Stimulated activated CD4-positive, alpha-beta T cell treated with anti-CD3 and anti-CD28 coated beads, Interleukin-15, amount 100 ng/mL, for 48 hours (primary cell): ENCODE results near the gene JAK2.
"Not testable (repeated sequence)": the region's sequence is repeated elsewhere in the genome, so short reads cannot be mapped to it uniquely, and the experiment has no call there.

Experiments used
- DNase-seq, 2 donors: peaks; one replicate each; pipeline ENCODE4 v3.0.0-alpha.2; 2020; ENCODE audit warnings: low read depth in 2 of 2

The JAK2 gene

DNA sequence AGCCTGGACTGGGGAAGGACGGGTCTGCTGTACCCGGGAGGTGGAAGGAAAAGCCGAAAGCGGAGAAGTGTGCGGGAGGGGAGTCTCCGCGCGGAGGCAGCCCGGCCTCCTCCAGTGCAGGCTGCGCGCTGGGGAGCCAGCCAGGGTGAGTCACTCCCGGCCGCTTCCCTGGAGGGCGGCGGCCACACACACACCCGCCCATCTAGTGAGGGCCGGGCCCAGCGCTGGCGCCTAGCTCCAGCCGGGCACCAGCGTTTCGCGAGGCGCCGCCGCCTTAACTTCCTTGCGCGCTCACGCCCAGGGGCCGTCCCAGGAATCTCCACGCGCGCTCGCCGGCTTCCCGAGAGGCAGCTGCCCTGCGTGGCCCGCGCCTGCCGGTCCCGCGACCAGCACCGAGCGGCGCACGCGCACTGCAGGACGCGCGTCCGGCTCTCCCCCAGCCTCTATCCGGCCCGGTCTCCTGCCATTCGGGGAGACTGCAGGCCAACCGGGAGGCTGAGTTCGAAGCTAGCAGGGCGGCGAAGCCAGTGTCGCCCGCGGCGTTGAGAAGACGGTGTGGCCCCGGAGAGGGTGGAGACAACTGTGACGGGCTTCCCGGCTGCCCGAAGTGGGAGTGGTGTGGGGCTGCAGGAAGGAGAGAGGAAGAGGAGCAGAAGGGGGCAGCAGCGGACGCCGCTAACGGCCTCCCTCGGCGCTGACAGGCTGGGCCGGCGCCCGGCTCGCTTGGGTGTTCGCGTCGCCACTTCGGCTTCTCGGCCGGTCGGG is at the start of gene JAK2:
Gene JAK2 (plus strand): TSS at position 652 of the 765 bp plus-strand sequence. CDS start 36,716 bp downstream, outside the sequence.
- peak; percentile 79 to 82 for DNase-seq

DNA sequence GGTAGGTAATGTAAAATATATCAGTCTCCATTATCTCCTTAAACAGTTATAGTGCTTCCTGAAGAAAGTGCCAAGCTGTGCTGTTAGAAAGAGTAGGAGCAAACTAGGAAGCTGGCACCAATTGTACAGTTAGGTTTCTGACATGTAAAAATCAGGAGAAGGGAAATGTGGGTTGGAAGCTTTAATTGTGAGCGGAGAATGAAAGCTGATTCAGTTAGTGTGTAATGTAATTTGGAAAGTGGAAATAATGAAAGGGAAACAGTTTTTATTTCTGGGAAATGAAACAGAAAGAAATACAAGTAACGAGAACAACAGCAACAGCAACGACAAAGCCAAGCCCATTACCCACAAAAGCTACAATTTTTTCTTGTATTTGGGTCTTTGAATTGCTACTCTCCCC is 48.8 kb upstream of the JAK2 start:
- no peak for DNase-seq

DNA sequence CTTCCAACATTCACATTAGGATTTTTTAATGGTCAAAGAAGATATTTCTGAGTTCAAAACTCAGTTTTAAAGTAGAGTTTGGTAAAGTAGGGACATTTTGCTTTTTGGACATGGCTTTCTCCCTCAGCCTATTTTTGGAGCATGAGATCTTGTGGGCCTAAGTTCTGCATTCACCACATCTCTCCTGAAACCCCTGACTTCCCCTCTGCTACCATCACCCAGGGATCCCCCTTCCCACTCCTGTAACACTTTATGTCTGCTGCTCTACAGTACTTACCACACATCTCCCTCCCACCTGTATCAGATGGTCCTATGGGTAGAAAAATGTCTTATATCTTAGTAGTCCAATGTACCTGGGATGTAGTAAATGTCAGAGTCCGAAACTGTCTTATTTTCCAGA is 48.2 kb upstream of the JAK2 start:
- DNase-seq = no peak

DNA sequence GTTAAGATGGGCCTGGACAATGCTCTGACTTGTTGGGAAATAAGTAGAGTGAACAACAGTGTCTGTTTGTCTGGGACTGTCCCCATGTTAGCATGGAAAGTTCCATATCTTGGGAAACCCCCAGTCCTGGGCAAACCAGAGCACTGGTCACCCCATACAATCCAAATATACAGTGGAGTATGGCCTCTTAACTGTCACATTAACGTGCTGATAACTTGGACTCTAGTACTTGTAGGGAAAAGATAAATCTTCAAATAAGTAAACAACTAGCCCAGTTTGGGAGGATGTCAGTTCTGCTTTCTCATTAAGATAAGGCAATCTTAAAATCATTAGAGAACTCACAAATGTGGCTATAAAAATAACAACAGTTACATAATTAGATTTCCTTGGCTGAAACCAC is 47.6 kb upstream of the JAK2 start:
- no peak for DNase-seq

- no peak for DNase-seq
Measured at GRCh38 chr9:4938496-4938895, 46.6 kb upstream of the JAK2 start.

DNA sequence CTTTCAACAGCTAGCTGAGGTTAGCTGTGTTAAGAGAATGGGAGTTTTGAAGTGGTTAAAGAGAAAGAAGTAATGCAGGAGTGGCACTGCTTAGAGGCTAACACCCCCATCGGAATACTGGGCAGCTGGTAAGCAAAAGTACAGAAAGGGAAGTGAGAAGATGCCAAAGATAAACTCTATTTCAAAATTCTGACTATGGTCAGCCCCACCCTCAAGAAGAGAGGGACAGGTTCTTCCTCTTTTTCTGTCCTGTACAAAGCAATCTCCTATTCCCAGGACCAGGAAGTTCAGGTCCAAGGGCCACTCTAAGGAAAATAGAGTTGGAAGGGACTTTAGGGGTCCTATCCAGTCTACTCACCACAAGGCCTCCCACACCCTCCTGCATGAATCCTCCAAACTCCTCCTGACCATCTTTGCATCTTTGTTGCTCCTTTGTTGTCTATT is 45.9 kb upstream of the JAK2 start:
- DNase-seq = no peak

DNA sequence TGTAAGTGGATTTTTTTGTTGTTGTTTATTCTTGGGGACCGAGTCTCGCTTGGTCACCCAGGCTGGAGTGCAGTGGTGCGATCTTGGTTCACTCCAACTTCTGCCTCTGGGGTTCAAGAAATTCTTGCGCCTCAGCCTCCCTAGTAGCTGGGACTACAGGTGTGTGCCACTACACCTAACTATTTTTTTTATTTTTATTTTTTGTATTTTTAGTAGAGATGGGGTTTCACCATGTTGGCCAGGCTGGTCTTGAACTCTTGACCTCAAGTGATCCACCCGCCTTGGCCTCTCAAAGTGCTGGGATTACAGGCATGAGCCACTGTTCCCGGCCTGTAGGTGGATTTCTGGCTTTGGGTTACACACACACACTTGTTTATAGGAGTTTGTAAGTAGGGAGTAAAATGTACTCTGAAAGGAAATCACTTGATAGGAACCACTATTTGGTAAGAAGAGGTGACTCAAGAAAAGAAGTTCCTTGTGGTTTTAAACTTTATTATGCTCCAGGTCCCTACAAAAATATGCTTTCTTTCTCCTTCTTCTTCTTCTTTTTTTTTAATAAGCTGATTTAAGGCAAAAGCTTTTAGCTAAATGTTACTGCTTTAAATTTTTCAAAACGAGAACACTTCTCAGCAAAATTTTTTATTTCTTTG is 42.9 kb upstream of the JAK2 start:
- not testable (repeated sequence) for DNase-seq

DNA sequence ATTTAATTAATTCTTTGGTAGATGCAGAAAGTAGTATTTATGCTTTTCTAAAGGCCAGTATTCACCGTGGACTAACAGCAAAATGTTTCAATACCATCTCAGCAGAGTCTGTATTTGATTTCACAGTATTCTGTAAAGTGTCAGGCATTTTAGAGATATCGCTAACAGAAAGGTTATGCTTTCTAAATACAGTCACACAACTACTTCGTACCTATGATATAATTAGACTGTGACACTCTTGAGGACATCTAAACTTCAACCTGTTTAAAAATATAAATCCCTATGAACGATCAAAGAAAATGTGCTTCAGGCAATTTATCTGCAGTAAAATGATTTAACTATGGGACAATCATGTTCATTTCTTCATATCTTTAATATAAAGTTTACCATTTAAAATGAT is 41.7 kb upstream of the JAK2 start:
- no peak for DNase-seq

DNA sequence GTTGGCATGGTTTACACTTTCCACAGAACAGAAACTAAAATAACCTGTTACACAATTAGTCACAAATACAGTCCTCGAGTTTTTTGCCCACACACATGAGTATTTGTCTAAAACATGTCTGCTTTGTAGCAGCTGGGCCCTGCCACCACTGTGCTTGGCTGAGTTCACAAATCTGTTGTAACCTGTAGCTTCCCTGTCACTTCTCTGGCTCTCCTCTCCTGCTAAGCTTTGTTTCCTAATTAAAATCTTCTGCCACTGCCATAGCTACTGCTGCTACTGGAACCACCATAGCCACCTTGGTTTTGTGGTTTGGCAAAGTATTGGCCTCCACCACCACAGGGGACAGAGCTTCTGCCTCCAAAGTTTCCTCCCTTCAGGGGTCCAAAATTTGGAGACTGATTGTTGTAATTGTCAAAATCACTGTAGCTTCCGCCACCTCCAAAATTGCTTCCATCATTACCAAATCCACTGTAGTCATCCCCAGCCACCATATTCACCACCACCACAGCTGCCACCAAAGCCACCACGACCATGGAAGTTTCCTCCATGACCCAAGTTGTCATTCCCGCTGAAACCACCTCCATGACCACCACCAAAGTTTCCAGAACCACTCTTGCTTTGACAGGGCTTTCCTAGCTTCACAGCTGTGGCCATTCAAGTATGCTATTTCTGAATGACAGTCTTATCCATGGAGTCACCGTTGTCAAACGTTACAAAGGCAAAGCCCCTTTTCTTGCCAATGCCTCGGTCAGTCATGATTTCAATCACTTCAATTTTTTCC is 40.5 kb upstream of the JAK2 start:
- DNase-seq = peak in 1 of 2 donors; percentile 15

- no peak for DNase-seq
Measured at GRCh38 chr9:4946937-4947336, 38.1 kb upstream of the JAK2 start.

GRCh38 chr9:4955836-4956235 is 29.2 kb upstream of the JAK2 start:
- DNase-seq = no peak

GRCh38 chr9:4959031-4959430 is 26.0 kb upstream of the JAK2 start:
- no peak for DNase-seq

DNA sequence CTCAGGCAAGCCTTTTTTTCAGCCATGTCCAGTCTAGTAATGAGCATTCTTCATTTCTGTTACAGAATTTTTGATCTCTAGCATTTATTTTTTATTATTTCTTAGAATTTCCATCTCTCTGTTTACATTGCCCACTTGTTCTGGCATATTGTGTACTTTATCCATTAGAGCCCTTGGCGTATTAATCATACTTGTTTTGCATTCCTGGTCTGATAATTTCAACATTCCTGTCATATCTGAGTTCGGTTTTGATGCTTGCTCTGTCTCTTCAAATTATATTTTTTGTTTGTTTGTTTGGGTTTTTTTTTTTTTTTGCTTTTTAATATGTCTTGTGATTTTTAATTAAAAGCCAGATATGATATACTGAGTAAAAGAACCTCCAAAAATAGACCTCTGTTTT is 23.0 kb upstream of the JAK2 start:
- DNase-seq = no peak

- DNase-seq = no peak
Measured at GRCh38 chr9:4964540-4964939, 20.5 kb upstream of the JAK2 start.

- DNase-seq = no peak
Measured at GRCh38 chr9:4965174-4965821, 19.8 kb upstream of the JAK2 start.

GRCh38 chr9:4967523-4967922 is 17.5 kb upstream of the JAK2 start:
- DNase-seq = no peak

DNA sequence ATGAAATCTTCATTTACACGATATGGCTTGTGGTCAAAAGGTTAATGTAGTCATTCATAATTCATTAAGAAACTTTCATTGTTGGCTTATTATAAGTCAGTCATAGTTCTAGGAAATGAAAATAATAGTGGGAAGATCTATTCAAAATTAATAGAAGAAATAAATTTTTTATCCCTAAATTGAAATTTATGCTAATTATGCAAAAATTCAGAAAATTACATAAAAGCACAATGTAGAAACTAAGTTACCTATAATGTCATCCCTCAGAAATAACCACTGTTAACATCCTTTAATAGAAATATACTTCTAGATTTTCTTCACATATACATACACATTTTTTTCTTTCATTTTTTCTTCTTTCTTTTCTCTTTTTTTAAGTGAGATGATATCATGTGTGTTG is 15.9 kb upstream of the JAK2 start:
- no peak for DNase-seq

DNA sequence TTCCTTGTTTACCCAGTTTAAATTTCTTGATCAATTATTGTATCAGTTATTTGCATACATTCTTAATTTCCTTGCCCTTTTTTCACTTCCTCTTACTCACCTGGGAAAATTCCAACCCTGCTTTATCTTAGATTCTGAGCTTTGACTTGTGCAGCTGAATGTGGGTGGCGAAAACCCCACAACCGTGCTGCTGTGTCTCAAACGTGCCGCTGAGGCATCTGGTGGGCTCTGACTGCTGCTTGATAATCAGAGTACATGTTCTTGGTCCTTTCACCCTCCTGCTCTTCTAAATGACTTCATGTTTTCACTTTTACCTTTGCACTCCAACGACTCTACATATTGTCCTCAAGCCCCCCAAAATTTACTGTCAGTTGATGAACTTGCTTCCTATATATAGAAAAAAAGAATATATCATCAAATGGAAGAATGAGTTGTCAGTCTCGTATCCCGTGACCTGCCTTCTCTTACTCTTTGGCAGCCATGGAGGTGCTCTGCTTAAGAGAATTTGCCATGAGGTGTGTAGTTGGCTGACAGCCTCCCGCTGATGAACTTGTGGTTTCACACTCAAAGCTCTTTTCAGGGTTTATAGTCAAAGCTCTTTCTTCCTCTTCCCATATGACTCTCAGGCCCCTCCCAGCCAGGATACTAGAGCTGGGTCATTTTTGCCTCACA is 14.0 kb upstream of the JAK2 start:
- DNase-seq = peak; percentile 60 to 69

DNA sequence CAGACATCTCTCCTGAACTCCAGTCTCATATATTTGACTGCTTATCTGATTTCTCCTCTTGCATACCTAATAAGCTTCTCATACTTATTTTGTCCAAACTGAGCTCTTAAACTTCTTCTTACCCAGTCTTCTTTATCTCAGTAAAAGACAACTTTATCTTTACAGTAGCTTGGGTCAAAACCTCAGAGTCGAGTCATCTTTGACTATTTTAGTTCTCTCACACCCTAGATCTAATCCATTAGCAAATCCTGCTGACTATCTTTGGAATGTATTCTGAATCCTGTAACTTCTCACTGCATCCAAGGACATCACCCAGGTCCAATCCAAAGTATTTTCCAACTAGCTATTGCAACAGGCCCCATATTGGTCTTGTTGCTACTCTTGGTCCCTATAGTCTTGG is 11.8 kb upstream of the JAK2 start:
- no peak for DNase-seq

DNA sequence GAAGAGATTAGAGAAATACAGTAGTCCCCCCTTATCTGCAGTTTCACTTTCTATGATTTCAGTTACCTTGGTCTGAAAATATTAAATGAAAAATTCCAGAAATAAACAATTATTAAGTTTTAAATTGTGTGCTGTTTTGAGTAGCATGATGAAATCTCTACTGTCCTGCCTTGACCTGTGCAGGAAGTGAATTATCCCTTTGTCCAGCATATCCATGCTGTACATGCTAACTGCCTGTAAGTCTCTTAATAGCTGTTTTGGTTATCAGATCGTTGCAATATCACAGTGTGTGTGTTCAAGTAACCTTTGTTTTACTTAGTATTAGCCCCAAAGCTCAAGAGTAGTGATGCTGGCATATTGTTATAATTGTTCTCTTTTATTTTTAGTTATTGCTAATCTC is 11.2 kb upstream of the JAK2 start:
- no peak for DNase-seq

DNA sequence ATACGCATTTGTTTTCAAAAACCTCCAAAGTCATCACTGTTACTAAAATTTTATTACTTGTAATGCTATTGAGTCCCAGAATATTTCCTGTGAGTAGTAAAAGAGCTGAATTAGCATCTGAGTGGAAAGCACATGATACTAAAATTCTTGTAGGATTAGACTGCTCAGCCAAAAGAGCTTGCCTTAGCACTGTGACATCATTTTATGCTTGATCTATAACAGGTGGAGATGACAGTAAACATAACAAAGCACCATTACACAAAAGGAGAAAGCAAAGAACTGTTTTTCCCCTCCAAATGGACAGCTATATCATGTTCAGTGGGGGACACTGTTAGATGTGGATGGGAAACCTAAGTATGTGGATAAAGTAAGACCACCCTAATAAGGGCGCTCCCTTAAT is 5.8 kb upstream of the JAK2 start:
- DNase-seq = no peak
